Uterus (tissue), 4 donors: ENCODE measurements around the gene AK1. TPM values are rescaled to one million over a fixed set of nuclear protein-coding genes. Genes with fewer than 3 reads are reported as not detected.

ENCODE experiments used
- DNase-seq, 2 donors: peaks; one replicate each; pipeline ENCODE4 v3.0.0-alpha.2; 2019 to 2020
- H3K27ac ChIP-seq, 2 donors: fragments of 200-600 bp; sonication (generic); 1 replicate in 1 of 2; 2 replicates in 1 of 2; pipeline ENCODE4 v1.5.1; 2016 to 2018
- H3K27me3 ChIP-seq, 2 donors: fragments of 200-600 bp; sonication (generic); one replicate each; pipeline ENCODE4 v1.5.1; 2018 to 2019; ENCODE audit warnings: control low read depth in 1 of 2
- H3K36me3 ChIP-seq, 2 donors: fragments of 200-600 bp; sonication (generic); one replicate each; pipeline ENCODE4 v1.5.1; 2019; ENCODE audit warnings: control low read depth in 1 of 2
- H3K4me1 ChIP-seq, 2 donors: fragments of 200-600 bp; sonication (generic); one replicate each; pipeline ENCODE4 v1.5.1; 2018 to 2019; ENCODE audit warnings: control low read depth in 1 of 2
- H3K4me3 ChIP-seq, 2 donors: fragments of 200-600 bp; sonication (generic); 1 replicate in 1 of 2; 2 replicates in 1 of 2; pipeline ENCODE4 v1.5.1; 2018 to 2019; ENCODE audit warnings: mild to moderate bottlenecking in 1 of 2
- H3K9me3 ChIP-seq, 2 donors: fragments of 200-600 bp; sonication (generic); one replicate each; pipeline ENCODE4 v1.5.1; 2019; ENCODE audit warnings: control low read depth in 1 of 2
- CTCF ChIP-seq, 4 experiments: fragments of 200-600 bp in 2 of 4; fragments of 450-650 bp in 2 of 4; sonication (generic) in 2 of 4; IDR thresholded peaks; one replicate each; pipeline ENCODE4 v1.5.1; 2016 to 2019; ENCODE audit warnings: antibody characterized with exemption in 4 of 4, mild to moderate bottlenecking in 2 of 4, moderate library complexity in 1 of 4
- POLR2A ChIP-seq, 2 donors: fragments of 450-650 bp; IDR thresholded peaks; one replicate each; pipeline ENCODE4 v1.6.1; 2016; ENCODE audit warnings: antibody characterized with exemption in 2 of 2, mild to moderate bottlenecking in 1 of 2, moderate library complexity in 1 of 2
- intact Hi-C: fragments of 100-400 bp; cut with DNase I; formaldehyde crosslinking; loops from one replicate; pipeline ENCODE4 v1.15.1; 2023; ENCODE audit warnings: low total_unique reads
- total RNA-seq, 4 donors: library from RNA; depleted of rRNA in 3 of 4; stranded (reverse); fragments of >200 nt in 3 of 4; gene quantifications; one replicate each; pipeline versions ENCODE4 v1.1.0 to v1.2.4, GENCODE V29; 2014 to 2023
- donor health status: DM: yes; HTN: yes; CAD: no.

AK1 gene
- total RNA-seq, 4 donors from 2014 or later, result 6.1 to 54.3 (median 15.7) TPM

GRCh38 chr9:127853312-127854183, 23.9 kb downstream of the AK1 start:
- TF ChIP-seq CTCF (IDR thresholded peaks at IDR 0.05), result no peak
- no peak for TF ChIP-seq POLR2A (IDR thresholded peaks at IDR 0.05)
- H3K4me3 ChIP-seq, result peak overlapping the region; percentile 64 to 67
- H3K27ac ChIP-seq, result peak overlapping the region; percentile 82 to 89
- no peaks in the 10 kb centered on the region for H3K36me3 ChIP-seq
- intact Hi-C loops, result no loop called here
- no peaks in the 10 kb centered on the region for H3K27me3 ChIP-seq
- no peak for DNase-seq
- H3K9me3 ChIP-seq, result no peaks in the 10 kb centered on the region
- peaks cover 0 to 9% of the 10 kb centered on the region in 2 donors for H3K4me1 ChIP-seq

- peak overlapping the region; percentile 64 to 67 for H3K4me3 ChIP-seq
- no peaks in the 10 kb centered on the region for H3K27me3 ChIP-seq
- H3K4me1 ChIP-seq, result peaks cover 0 to 9% of the 10 kb centered on the region in 2 donors
- no peak for DNase-seq
- H3K36me3 ChIP-seq, result no peaks in the 10 kb centered on the region
- H3K27ac ChIP-seq, result peak overlapping the region; percentile 82 to 89
- no peaks in the 10 kb centered on the region for H3K9me3 ChIP-seq
- intact Hi-C loops, result no loop called here
- no peak for TF ChIP-seq POLR2A (IDR thresholded peaks at IDR 0.05)
- no peak for TF ChIP-seq CTCF (IDR thresholded peaks at IDR 0.05)
Observed at GRCh38 chr9:127852829-127853228, 24.6 kb downstream of the AK1 start.

GRCh38 chr9:127850286-127850830, 27.1 kb downstream of the AK1 start:
- TF ChIP-seq CTCF (IDR thresholded peaks at IDR 0.05), result no peak
- no peak for TF ChIP-seq POLR2A (IDR thresholded peaks at IDR 0.05)
- Histone ChIP-seq H3K4me3 (no peak overlapping the region), H3K9me3 (no peaks in the 10 kb centered on the region), H3K4me1 (peaks cover 0 to 13% of the 10 kb centered on the region in 2 donors), H3K27ac (peak overlapping the region in 1 of 2 donors; percentile 89), H3K36me3 (no peaks in the 10 kb centered on the region), H3K27me3 (no peaks in the 10 kb centered on the region)
- intact Hi-C loops, result no loop called here
- no peak for DNase-seq

GRCh38 chr9:127848756-127849504, 28.5 kb downstream of the AK1 start:
- no peaks in the 10 kb centered on the region for H3K36me3 ChIP-seq
- no peak overlapping the region for H3K4me3 ChIP-seq
- peak overlapping the region in 1 of 2 donors; percentile 89 for H3K27ac ChIP-seq
- TF ChIP-seq CTCF (IDR thresholded peaks at IDR 0.05), result no peak
- TF ChIP-seq POLR2A (IDR thresholded peaks at IDR 0.05), result no peak
- no peaks in the 10 kb centered on the region for H3K27me3 ChIP-seq
- DNase-seq, result no peak
- H3K4me1 ChIP-seq, result peaks cover 0 to 8% of the 10 kb centered on the region in 2 donors
- intact Hi-C loops, result no loop called here
- H3K9me3 ChIP-seq, result no peaks in the 10 kb centered on the region
